ENCODE results near the gene DNAH10.

DNA sequence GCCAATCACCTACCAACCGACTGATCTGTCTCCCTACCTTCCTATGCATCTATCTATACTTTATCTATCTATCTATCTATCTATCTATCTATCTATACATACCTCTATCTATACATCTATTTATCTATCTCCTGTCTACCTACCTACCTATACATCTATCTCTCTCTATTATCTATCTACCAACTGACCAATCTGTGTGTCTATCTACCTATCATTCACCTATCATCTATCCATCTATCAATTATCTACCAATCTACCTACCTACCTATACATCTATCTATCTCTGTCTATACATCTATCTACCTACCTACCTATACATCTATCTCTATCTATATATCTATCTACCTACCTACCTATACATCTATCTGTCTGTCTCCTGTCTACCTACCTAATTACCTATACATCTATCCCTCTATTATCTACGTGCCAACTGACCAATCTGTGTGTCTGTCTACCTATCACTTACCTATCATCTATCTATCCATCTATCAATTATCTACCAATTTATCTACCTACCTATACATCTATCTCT is 3.5 kb downstream of the DNAH10 start:
- TF ChIP-seq POLR2A (IDR thresholded peaks at IDR 0.05) (no peak), EP300 (IDR thresholded peaks at IDR 0.05) (no peak)
- TF ChIP-seq, protein P1, sequence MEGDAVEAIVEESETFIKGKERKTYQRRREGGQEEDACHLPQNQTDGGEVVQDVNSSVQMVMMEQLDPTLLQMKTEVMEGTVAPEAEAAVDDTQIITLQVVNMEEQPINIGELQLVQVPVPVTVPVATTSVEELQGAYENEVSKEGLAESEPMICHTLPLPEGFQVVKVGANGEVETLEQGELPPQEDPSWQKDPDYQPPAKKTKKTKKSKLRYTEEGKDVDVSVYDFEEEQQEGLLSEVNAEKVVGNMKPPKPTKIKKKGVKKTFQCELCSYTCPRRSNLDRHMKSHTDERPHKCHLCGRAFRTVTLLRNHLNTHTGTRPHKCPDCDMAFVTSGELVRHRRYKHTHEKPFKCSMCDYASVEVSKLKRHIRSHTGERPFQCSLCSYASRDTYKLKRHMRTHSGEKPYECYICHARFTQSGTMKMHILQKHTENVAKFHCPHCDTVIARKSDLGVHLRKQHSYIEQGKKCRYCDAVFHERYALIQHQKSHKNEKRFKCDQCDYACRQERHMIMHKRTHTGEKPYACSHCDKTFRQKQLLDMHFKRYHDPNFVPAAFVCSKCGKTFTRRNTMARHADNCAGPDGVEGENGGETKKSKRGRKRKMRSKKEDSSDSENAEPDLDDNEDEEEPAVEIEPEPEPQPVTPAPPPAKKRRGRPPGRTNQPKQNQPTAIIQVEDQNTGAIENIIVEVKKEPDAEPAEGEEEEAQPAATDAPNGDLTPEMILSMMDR (IDR thresholded peaks at IDR 0.05): no peak
